Glutamatergic neuron (in vitro differentiated cells): ENCODE data around the gene PDZD11. TPM values are rescaled to one million over a fixed set of nuclear protein-coding genes. Genes with fewer than 3 reads are reported as not detected.

ENCODE experiments used
- DNase-seq: peaks from one replicate; pipeline ENCODE4 v3.0.0; 2022
- H3K27ac Mint-ChIP-seq: one replicate; pipeline ENCODE4 v1.8.0; 2020; ENCODE audit warnings: mild to moderate bottlenecking, mixed read lengths, inconsistent platforms; ENCODE audit not compliant: unreplicated experiment
- H3K27me3 Mint-ChIP-seq: one replicate; pipeline ENCODE4 v1.8.0; 2020; ENCODE audit warnings: mild to moderate bottlenecking, moderate library complexity, mixed read lengths, inconsistent platforms; ENCODE audit not compliant: unreplicated experiment
- H3K36me3 Mint-ChIP-seq: one replicate; pipeline ENCODE4 v1.8.0; 2020; ENCODE audit warnings: mild to moderate bottlenecking, mixed read lengths, inconsistent platforms; ENCODE audit not compliant: unreplicated experiment
- H3K4me1 Mint-ChIP-seq: one replicate; pipeline ENCODE4 v1.8.0; 2020; ENCODE audit warnings: mild to moderate bottlenecking, low read depth, mixed read lengths, inconsistent platforms; ENCODE audit not compliant: unreplicated experiment
- H3K4me3 Mint-ChIP-seq: one replicate; pipeline ENCODE4 v1.8.0; 2020; ENCODE audit warnings: mild to moderate bottlenecking, mixed read lengths, inconsistent platforms; ENCODE audit not compliant: unreplicated experiment
- H3K9me3 Mint-ChIP-seq: one replicate; pipeline ENCODE4 v1.8.0; 2020; ENCODE audit warnings: mild to moderate bottlenecking, moderate library complexity, mixed read lengths, inconsistent platforms; ENCODE audit not compliant: unreplicated experiment
- total RNA-seq: library from RNA; stranded (reverse); fragmentation: NEBNext Ultra II Directional; extraction: Animal tissue kit (Norgen Biotek cat#: 25700); gene quantifications from one replicate; pipeline ENCODE4 v1.2.1, GENCODE V29; 2021; ENCODE audit not compliant: unreplicated experiment
- TF ChIP-seq, protein P1 (sequence below): fragments of 200-600 bp; sonication (generic); IDR thresholded peaks from one replicate; pipeline ENCODE4 v1.5.0; 2021; ENCODE audit not compliant: partially characterized antibody, unreplicated experiment

Gene PDZD11
- total RNA-seq, 1 donor from 2014 or later, result 47.4 TPM

DNA sequence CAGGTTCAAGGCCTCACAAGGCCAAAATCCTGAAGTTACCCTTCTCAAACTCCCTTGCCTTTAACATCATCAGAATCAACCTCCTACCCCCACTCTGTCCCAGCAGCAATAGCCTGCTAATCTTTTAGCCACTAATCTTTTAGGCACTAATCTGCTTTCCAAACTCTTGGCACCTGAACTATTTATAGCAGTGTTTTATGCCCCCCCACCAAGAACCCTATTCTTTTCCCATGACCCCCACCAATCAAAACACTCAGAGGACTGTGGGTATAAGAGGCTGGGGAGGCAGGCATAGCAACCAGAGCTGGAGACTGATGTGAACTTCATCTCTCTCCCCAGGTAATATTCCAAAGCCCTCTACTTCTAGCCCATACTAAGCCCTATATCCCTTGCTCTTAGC lies 21.7 kb downstream of the PDZD11 start, which contains the start of gene ARR3:
TSS of gene ARR3 (plus strand) at position 301 of the 400 bp plus-strand sequence. CDS start 1,052 bp downstream, outside the sequence.
- TF ChIP-seq, protein P1, sequence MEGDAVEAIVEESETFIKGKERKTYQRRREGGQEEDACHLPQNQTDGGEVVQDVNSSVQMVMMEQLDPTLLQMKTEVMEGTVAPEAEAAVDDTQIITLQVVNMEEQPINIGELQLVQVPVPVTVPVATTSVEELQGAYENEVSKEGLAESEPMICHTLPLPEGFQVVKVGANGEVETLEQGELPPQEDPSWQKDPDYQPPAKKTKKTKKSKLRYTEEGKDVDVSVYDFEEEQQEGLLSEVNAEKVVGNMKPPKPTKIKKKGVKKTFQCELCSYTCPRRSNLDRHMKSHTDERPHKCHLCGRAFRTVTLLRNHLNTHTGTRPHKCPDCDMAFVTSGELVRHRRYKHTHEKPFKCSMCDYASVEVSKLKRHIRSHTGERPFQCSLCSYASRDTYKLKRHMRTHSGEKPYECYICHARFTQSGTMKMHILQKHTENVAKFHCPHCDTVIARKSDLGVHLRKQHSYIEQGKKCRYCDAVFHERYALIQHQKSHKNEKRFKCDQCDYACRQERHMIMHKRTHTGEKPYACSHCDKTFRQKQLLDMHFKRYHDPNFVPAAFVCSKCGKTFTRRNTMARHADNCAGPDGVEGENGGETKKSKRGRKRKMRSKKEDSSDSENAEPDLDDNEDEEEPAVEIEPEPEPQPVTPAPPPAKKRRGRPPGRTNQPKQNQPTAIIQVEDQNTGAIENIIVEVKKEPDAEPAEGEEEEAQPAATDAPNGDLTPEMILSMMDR, result no peak
- Mint-ChIP-seq H3K27ac (no peak within 1 kb of the TSS), H3K9me3 (no peaks in the 10 kb centered on the region)

DNA sequence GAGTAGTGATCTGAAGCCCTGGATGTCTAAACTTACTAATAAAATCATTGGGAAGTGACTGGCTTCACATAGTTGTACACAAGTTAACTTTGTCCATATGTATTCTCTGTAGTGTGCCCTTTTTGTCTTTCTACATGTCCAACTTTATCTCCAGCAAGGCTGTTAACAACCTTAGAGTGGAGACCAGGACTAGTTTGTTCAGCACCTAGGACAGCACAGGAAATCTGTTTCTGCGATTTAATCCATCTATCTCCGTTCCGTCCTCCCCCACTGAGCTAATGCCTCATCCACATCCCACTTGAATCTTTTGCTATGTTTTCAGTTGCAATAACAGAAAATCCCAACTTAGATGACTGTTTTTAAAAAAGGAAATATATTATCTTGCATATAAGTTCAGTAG lies 24.9 kb downstream of the PDZD11 start:
- Mint-ChIP-seq H3K27me3 (peaks cover 1% of the 10 kb centered on the region), H3K4me1 (no peaks in the 10 kb centered on the region), H3K27ac (no peak overlapping the region), H3K4me3 (no peak overlapping the region), H3K9me3 (no peaks in the 10 kb centered on the region), H3K36me3 (no peaks in the 10 kb centered on the region)
- TF ChIP-seq, protein P1, result no peak
- DNase-seq, result no peak

More for the DNA sequence above, 21.7 kb downstream of the PDZD11 start, which contains the start of gene ARR3:
- no peaks in the 10 kb centered on the region for H3K27me3 Mint-ChIP-seq
- no peak within 1 kb of the TSS for H3K4me3 Mint-ChIP-seq
- DNase-seq, result no peak
- no peaks in the 10 kb centered on the region for H3K36me3 Mint-ChIP-seq
- no peaks in the 10 kb centered on the region for H3K4me1 Mint-ChIP-seq

DNA sequence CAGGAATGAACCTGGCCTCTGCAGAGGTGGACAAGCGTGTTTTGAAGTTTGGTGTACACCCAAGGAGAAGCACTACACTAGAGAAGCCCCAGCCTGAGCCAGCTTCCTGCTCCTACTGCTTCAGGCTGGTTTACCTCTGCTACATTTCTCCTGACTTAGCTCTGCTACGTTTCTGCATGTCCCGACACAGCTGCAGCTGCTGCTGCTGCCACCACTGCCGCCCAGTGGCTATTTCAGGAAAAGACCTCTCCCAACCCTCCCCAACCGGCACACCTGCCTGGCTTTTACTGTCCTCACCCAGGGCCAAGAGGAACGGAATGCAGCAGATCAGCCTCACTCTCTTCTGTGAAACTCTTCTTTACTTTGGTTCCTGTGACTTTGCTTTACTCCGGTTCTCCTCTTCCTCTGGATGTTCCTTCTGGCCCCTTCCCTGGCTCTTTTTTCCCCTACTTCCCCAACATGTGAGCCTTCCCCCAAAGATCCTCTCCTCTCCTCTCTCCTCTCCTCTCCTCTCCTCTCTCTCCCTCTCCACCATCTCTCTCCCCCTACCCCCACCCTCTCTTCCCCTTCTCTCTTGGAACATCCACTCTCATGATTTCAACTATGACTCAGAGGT lies 26.7 kb downstream of the PDZD11 start:
- Mint-ChIP-seq H3K9me3 (peaks cover 2% of the 10 kb centered on the region), H3K36me3 (no peaks in the 10 kb centered on the region), H3K27ac (no peak overlapping the region), H3K4me1 (no peaks in the 10 kb centered on the region), H3K4me3 (no peak overlapping the region), H3K27me3 (peaks cover 3% of the 10 kb centered on the region)
- TF ChIP-seq, protein P1, result no peak
- peak; percentile 60 for DNase-seq

DNA sequence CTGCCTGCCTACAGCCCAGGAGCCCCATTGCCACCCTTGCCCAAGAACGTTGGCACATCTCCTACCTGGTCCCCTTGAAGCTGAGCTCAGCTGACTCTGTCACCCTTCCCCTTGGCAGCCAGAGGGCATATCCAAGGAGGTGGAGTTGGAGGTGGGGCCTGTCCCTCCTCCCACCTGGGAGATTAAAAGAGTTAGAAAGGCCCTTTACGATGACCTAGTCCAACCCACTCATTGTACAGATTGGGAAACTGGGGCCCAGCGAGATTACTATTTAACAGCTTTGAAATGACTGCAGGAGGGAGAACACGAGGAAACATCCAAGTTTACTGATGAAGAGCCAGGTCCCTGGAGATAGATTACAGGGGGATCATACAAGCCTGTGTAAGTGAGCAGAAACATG lies 29.6 kb downstream of the PDZD11 start, which contains the start of gene P2RY4:
TSS of gene P2RY4 (minus strand) at position 101 of the 400 bp plus-strand sequence. CDS start 580 bp downstream, outside the sequence.
- H3K27me3 Mint-ChIP-seq, result peaks cover 4% of the 10 kb centered on the region
- no peak within 1 kb of the TSS for H3K27ac Mint-ChIP-seq
- no peaks in the 10 kb centered on the region for H3K36me3 Mint-ChIP-seq
- TF ChIP-seq, protein P1, result no peak
- H3K4me1 Mint-ChIP-seq, result no peaks in the 10 kb centered on the region
- H3K4me3 Mint-ChIP-seq, result no peak within 1 kb of the TSS
- peaks cover 2% of the 10 kb centered on the region for H3K9me3 Mint-ChIP-seq
- DNase-seq, result no peak
